ENCODE results near the gene UNC5C.

UNC5C gene

DNA sequence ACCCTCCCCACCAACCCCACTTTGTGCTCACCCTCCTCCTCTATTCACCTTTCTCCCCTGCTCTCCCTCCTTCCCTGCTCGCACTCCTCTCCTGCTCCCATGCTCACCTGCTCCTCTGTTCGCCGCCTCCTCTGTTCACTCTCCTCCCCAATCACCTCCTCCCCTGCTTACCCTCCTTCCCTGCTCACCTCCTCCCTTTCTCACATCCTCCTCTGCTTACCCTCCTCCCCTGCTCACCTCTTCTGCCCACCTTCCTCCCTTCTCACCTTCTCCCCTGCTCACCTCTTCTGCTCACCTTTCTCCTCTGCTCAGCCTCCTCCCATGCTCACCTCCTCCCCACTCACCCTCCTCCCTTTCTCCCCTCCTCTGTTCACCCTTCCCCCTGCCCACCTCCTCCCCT lies 357.2 kb downstream of the UNC5C start:
- no peak for DNase-seq (ENCODE audit: low read depth)
- H3K4me3 ChIP-seq (ENCODE audit: control insufficient read depth, low read depth, low read length), result no peak overlapping the region
- TF ChIP-seq, protein P1, sequence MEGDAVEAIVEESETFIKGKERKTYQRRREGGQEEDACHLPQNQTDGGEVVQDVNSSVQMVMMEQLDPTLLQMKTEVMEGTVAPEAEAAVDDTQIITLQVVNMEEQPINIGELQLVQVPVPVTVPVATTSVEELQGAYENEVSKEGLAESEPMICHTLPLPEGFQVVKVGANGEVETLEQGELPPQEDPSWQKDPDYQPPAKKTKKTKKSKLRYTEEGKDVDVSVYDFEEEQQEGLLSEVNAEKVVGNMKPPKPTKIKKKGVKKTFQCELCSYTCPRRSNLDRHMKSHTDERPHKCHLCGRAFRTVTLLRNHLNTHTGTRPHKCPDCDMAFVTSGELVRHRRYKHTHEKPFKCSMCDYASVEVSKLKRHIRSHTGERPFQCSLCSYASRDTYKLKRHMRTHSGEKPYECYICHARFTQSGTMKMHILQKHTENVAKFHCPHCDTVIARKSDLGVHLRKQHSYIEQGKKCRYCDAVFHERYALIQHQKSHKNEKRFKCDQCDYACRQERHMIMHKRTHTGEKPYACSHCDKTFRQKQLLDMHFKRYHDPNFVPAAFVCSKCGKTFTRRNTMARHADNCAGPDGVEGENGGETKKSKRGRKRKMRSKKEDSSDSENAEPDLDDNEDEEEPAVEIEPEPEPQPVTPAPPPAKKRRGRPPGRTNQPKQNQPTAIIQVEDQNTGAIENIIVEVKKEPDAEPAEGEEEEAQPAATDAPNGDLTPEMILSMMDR (conservative IDR thresholded peaks at IDR 0.05; ENCODE audit: control insufficient read depth, insufficient read depth, low read depth, low read length), result no peak

DNA sequence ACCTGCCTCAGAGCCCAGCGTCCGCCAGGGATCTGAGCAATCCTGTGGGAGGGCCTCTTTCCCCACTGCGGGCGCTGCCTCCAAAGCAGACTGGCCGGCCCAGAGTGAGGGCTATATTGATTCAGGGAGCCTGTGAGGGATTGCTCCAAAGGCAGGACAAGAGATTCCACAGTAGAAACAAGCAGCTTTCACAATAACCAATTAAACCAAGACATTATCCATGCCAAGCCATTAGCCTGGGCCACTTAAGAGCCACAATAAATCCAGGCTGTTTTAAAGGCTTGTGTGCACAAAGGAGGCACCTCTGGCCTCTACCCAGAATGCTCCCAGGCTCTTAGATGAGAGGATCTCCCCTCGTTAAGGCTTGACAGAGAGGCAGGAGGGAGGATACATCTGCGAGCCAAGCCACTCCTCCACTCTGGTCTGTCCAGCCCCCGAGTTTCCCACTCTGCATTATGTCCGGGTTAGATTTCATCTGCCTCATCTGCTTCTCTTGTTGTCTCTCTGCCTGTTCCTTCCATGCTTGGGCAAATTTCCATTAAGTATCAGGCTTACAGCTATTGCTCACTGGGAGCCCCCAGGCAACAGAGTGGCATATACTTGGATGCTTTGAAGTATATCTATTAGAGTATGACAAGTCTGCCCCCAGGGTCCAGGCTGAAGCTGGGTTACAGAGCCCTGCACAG lies 357.9 kb downstream of the UNC5C start:
- TF ChIP-seq, protein P1 (conservative IDR thresholded peaks at IDR 0.05; ENCODE audit: control insufficient read depth, insufficient read depth, low read depth, low read length), result no peak
- no peak for DNase-seq (ENCODE audit: low read depth)
- H3K4me3 ChIP-seq (ENCODE audit: control insufficient read depth, low read depth, low read length), result no peak overlapping the region

DNA sequence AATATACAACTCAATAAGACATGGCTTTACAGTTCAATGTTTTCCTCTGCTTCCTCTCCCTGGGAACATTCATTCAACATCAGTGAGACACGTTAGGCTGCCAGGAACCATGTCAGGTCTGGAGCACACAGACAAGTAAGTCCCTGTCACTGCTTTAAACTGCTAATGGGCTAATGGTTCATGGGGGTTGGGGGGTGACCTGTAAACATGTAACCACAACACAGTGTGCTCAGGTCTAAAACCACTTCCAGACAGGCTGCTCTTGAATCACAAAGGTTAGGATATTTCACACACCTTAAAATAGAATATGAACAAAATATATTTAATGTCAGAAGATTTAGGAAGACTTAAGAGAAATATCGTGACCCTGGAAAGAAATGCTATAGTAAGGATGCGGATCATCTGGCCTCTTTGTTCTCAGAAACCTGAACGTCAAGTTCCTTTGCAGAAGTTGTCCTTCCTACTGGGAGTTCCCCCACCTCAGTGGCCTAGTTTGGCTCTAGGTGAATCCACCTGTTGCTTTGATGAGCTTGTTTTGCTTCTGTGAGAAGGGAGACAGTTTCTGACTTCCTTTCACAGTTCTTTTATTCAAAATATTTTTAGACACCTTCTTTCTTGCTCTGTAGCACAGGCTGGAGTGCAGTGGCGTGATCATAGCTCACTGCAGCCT lies 359.9 kb downstream of the UNC5C start:
- no peak overlapping the region for H3K4me3 ChIP-seq (ENCODE audit: control insufficient read depth, low read depth, low read length)
- no peak for DNase-seq (ENCODE audit: low read depth)
- TF ChIP-seq, protein P1 (conservative IDR thresholded peaks at IDR 0.05; ENCODE audit: control insufficient read depth, insufficient read depth, low read depth, low read length), result no peak

DNA sequence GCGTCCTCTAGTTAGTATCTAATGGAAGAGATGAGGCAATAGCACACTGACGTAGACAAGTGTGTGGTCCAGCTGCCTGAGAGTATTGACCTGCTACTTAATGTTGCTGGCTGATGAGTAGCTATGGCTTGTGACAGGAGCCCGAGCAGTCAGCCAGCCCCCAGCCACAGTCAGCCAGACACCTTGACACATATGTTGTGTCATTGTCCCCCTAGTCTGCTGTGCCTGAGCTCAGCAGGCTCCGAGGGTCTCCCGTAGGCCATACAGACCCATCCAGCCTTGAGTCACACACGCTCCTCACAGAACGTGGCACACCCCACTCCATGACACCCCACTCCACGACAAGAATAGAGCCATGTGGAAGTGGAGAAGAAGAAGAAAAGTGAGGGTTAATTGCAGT lies 362.1 kb downstream of the UNC5C start:
- DNase-seq (ENCODE audit: low read depth), result no peak
- no peak overlapping the region for H3K4me3 ChIP-seq (ENCODE audit: control insufficient read depth, low read depth, low read length)
- TF ChIP-seq, protein P1 (conservative IDR thresholded peaks at IDR 0.05; ENCODE audit: control insufficient read depth, insufficient read depth, low read depth, low read length), result no peak

DNA sequence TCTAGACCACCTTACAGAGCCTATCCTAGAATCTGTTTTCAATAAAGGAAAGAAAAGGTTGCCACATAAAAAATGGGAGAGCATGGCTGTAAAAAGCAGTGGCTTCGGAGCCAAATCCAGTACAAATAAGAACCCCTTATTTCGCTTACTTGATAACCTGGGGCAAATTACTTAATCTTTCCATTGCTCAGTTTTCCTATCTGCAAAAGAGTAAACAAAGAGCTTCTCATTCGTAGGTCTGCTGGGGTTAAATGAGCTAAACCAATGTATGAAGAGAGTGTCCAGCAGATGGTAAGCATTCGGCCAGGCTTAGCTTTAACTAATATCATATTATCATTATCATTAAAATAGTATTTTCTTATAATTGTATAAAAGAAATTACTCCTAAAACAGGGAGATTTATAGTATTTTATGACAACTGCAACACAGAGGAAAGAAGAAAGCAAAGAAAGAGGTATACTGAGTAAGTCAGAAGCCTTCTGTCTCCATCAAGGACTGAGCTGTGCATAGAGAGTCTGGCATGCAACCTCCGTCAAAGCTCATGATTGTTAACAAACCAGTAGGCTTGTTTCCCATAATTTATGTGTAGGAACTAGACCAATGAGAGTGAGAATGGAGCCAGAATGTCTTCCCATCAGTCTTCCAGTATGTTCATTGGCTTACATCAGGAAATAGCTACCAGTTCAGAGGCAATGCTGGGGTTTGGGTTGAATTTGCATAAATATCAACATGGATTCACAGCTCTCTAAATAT lies 364.9 kb downstream of the UNC5C start:
- no peak overlapping the region for H3K4me3 ChIP-seq (ENCODE audit: control insufficient read depth, low read depth, low read length)
- TF ChIP-seq, protein P1 (conservative IDR thresholded peaks at IDR 0.05; ENCODE audit: control insufficient read depth, insufficient read depth, low read depth, low read length), result no peak
- no peak for DNase-seq (ENCODE audit: low read depth)

DNA sequence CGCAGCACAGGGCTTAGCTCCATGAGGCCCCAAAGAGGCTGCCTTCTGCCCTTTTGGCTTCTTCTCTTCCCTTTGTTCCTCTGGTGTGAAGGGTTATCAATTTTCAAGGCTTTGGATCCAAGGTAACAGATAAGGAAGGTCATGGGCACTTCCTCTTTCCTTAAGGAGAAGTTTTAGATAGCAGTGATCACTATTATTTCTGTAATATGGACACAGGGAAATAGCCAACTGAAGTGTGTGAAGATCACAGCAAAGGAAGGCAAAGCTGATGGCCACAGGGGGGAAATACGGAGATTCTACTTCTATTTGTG lies 366.8 kb downstream of the UNC5C start:
- no peak for DNase-seq (ENCODE audit: low read depth)
- no peak overlapping the region for H3K4me3 ChIP-seq (ENCODE audit: control insufficient read depth, low read depth, low read length)
- TF ChIP-seq, protein P1 (conservative IDR thresholded peaks at IDR 0.05; ENCODE audit: control insufficient read depth, insufficient read depth, low read depth, low read length), result no peak
